ENCODE results near the gene CROCC.

Gene CROCC

GRCh38 chr1:17012775-17013490 lies 91.2 kb downstream of the CROCC start:
- H3K36me3 ChIP-seq (ENCODE audit: control insufficient read depth in 1 of 2, insufficient read depth in 2 of 2, low read length in 2 of 2) = peaks cover 0 to 3% of the 10 kb centered on the region in 2 donors
- no peaks in the 10 kb centered on the region for H3K27me3 ChIP-seq (ENCODE audit: low read depth, low read length)
- no peak overlapping the region for H3K27ac ChIP-seq (ENCODE audit: low read length)
- no peaks in the 10 kb centered on the region for H3K9me3 ChIP-seq (ENCODE audit: control insufficient read depth in 1 of 2, low read length in 2 of 2)
- peaks cover 6 to 27% of the 10 kb centered on the region in 2 donors for H3K4me1 ChIP-seq (ENCODE audit: control insufficient read depth in 1 of 2, insufficient read depth in 2 of 2, low read length in 2 of 2)
- H3K4me3 ChIP-seq (ENCODE audit: low read depth in 1 of 2, low read length in 2 of 2) = no peak overlapping the region

- no peak overlapping the region for H3K27ac ChIP-seq (ENCODE audit: low read length)
- H3K4me1 ChIP-seq (ENCODE audit: control insufficient read depth in 1 of 2, insufficient read depth in 2 of 2, low read length in 2 of 2) = peaks cover 6 to 27% of the 10 kb centered on the region in 2 donors
Observed at GRCh38 chr1:17013491-17014320, 92.0 kb downstream of the CROCC start.

GRCh38 chr1:17014671-17015567 lies 93.2 kb downstream of the CROCC start:
- Histone ChIP-seq H3K36me3 (ENCODE audit: control insufficient read depth in 1 of 2, insufficient read depth in 2 of 2, low read length in 2 of 2) (peaks cover 15 to 20% of the 10 kb centered on the region in 2 donors), H3K4me1 (ENCODE audit: control insufficient read depth in 1 of 2, insufficient read depth in 2 of 2, low read length in 2 of 2) (peaks cover 6 to 21% of the 10 kb centered on the region in 2 donors), H3K27me3 (ENCODE audit: low read depth, low read length) (no peaks in the 10 kb centered on the region), H3K27ac (ENCODE audit: low read length) (no peak overlapping the region), H3K4me3 (ENCODE audit: low read depth in 1 of 2, low read length in 2 of 2) (no peak overlapping the region), H3K9me3 (ENCODE audit: control insufficient read depth in 1 of 2, low read length in 2 of 2) (no peaks in the 10 kb centered on the region)

More at GRCh38 chr1:17013491-17014320, 92.0 kb downstream of the CROCC start:
- no peaks in the 10 kb centered on the region for H3K27me3 ChIP-seq (ENCODE audit: low read depth, low read length)
- no peaks in the 10 kb centered on the region for H3K9me3 ChIP-seq (ENCODE audit: control insufficient read depth in 1 of 2, low read length in 2 of 2)
- peaks cover 3 to 9% of the 10 kb centered on the region in 2 donors for H3K36me3 ChIP-seq (ENCODE audit: control insufficient read depth in 1 of 2, insufficient read depth in 2 of 2, low read length in 2 of 2)
- H3K4me3 ChIP-seq (ENCODE audit: low read depth in 1 of 2, low read length in 2 of 2) = no peak overlapping the region

- H3K4me3 ChIP-seq (ENCODE audit: low read depth in 1 of 2, low read length in 2 of 2) = no peak overlapping the region
- H3K4me1 ChIP-seq (ENCODE audit: control insufficient read depth in 1 of 2, insufficient read depth in 2 of 2, low read length in 2 of 2) = peaks cover 0 to 7% of the 10 kb centered on the region in 2 donors
- no peak overlapping the region for H3K27ac ChIP-seq (ENCODE audit: low read length)
- peaks cover 27 to 33% of the 10 kb centered on the region in 2 donors for H3K36me3 ChIP-seq (ENCODE audit: control insufficient read depth in 1 of 2, insufficient read depth in 2 of 2, low read length in 2 of 2)
- H3K9me3 ChIP-seq (ENCODE audit: control insufficient read depth in 1 of 2, low read length in 2 of 2) = no peaks in the 10 kb centered on the region
- no peaks in the 10 kb centered on the region for H3K27me3 ChIP-seq (ENCODE audit: low read depth, low read length)
Observed at GRCh38 chr1:17016317-17016661, 94.6 kb downstream of the CROCC start.

- Histone ChIP-seq H3K27me3 (ENCODE audit: low read depth, low read length) (no peaks in the 10 kb centered on the region), H3K9me3 (ENCODE audit: control insufficient read depth in 1 of 2, low read length in 2 of 2) (no peaks in the 10 kb centered on the region), H3K27ac (ENCODE audit: low read length) (no peak overlapping the region), H3K36me3 (ENCODE audit: control insufficient read depth in 1 of 2, insufficient read depth in 2 of 2, low read length in 2 of 2) (peaks cover 37 to 45% of the 10 kb centered on the region in 2 donors), H3K4me1 (ENCODE audit: control insufficient read depth in 1 of 2, insufficient read depth in 2 of 2, low read length in 2 of 2) (peaks cover 0 to under 1% of the 10 kb centered on the region in 2 donors), H3K4me3 (ENCODE audit: low read depth in 1 of 2, low read length in 2 of 2) (no peak overlapping the region)
Observed at GRCh38 chr1:17017435-17017834, 95.7 kb downstream of the CROCC start.

GRCh38 chr1:17018849-17019248 lies 97.1 kb downstream of the CROCC start:
- H3K27me3 ChIP-seq (ENCODE audit: low read depth, low read length) = no peaks in the 10 kb centered on the region
- H3K36me3 ChIP-seq (ENCODE audit: control insufficient read depth in 1 of 2, insufficient read depth in 2 of 2, low read length in 2 of 2) = peaks cover 51 to 59% of the 10 kb centered on the region in 2 donors
- no peak overlapping the region for H3K4me3 ChIP-seq (ENCODE audit: low read depth in 1 of 2, low read length in 2 of 2)
- H3K4me1 ChIP-seq (ENCODE audit: control insufficient read depth in 1 of 2, insufficient read depth in 2 of 2, low read length in 2 of 2) = no peaks in the 10 kb centered on the region
- no peaks in the 10 kb centered on the region for H3K9me3 ChIP-seq (ENCODE audit: control insufficient read depth in 1 of 2, low read length in 2 of 2)
- H3K27ac ChIP-seq (ENCODE audit: low read length) = no peak overlapping the region

- H3K36me3 ChIP-seq (ENCODE audit: control insufficient read depth in 1 of 2, insufficient read depth in 2 of 2, low read length in 2 of 2) = peaks cover 63 to 72% of the 10 kb centered on the region in 2 donors
- no peaks in the 10 kb centered on the region for H3K4me1 ChIP-seq (ENCODE audit: control insufficient read depth in 1 of 2, insufficient read depth in 2 of 2, low read length in 2 of 2)
- no peaks in the 10 kb centered on the region for H3K9me3 ChIP-seq (ENCODE audit: control insufficient read depth in 1 of 2, low read length in 2 of 2)
- H3K4me3 ChIP-seq (ENCODE audit: low read depth in 1 of 2, low read length in 2 of 2) = no peak overlapping the region
- H3K27ac ChIP-seq (ENCODE audit: low read length) = no peak overlapping the region
- no peaks in the 10 kb centered on the region for H3K27me3 ChIP-seq (ENCODE audit: low read depth, low read length)
Observed at GRCh38 chr1:17020502-17020901, 98.8 kb downstream of the CROCC start.

GRCh38 chr1:17021896-17022295 lies 100.2 kb downstream of the CROCC start:
- H3K27me3 ChIP-seq (ENCODE audit: low read depth, low read length) = no peaks in the 10 kb centered on the region
- no peak overlapping the region for H3K4me3 ChIP-seq (ENCODE audit: low read depth in 1 of 2, low read length in 2 of 2)
- peaks cover 68 to 80% of the 10 kb centered on the region in 2 donors for H3K36me3 ChIP-seq (ENCODE audit: control insufficient read depth in 1 of 2, insufficient read depth in 2 of 2, low read length in 2 of 2)
- no peaks in the 10 kb centered on the region for H3K4me1 ChIP-seq (ENCODE audit: control insufficient read depth in 1 of 2, insufficient read depth in 2 of 2, low read length in 2 of 2)
- no peak overlapping the region for H3K27ac ChIP-seq (ENCODE audit: low read length)
- H3K9me3 ChIP-seq (ENCODE audit: control insufficient read depth in 1 of 2, low read length in 2 of 2) = no peaks in the 10 kb centered on the region
